ENCODE results near the gene RNF187.

Gene RNF187

GRCh38 chr1:228487336-228488124, at the start of gene RNF187:
Gene RNF187 (plus strand): TSS chr1:228487382.
- H3K4me1 ChIP-seq (ENCODE audit: control insufficient read depth, insufficient read depth, low read length), result peaks cover 30% of the 10 kb centered on the region
- H3K27ac ChIP-seq (ENCODE audit: low read length), result peak within 1 kb of the TSS; percentile 100
- no peaks in the 10 kb centered on the region for H3K27me3 ChIP-seq (ENCODE audit: control insufficient read depth in 1 of 2, insufficient read depth in 2 of 2, low read length in 2 of 2)
- H3K9me3 ChIP-seq (ENCODE audit: control insufficient read depth in 2 of 2, low read length in 2 of 2), result no peaks in the 10 kb centered on the region
- H3K9ac ChIP-seq (ENCODE audit: low read length in 2 of 2), result peak within 1 kb of the TSS; percentile 89 to 96
- H3K4me3 ChIP-seq (ENCODE audit: low read length in 2 of 2), result peak within 1 kb of the TSS; percentile 98 to 100
- peaks cover 11 to 16% of the 10 kb centered on the region in 2 donors for H3K36me3 ChIP-seq (ENCODE audit: control insufficient read depth in 2 of 2, insufficient read depth in 2 of 2, low read length in 2 of 2)

- Histone ChIP-seq H3K9ac (ENCODE audit: low read length in 2 of 2) (no peak overlapping the region), H3K27me3 (ENCODE audit: control insufficient read depth in 1 of 2, insufficient read depth in 2 of 2, low read length in 2 of 2) (peaks cover 6 to 27% of the 10 kb centered on the region in 2 donors), H3K9me3 (ENCODE audit: control insufficient read depth in 2 of 2, low read length in 2 of 2) (no peaks in the 10 kb centered on the region), H3K27ac (ENCODE audit: low read length) (no peak overlapping the region), H3K4me1 (ENCODE audit: control insufficient read depth, insufficient read depth, low read length) (no peaks in the 10 kb centered on the region), H3K36me3 (ENCODE audit: control insufficient read depth in 2 of 2, insufficient read depth in 2 of 2, low read length in 2 of 2) (no peaks in the 10 kb centered on the region), H3K4me3 (ENCODE audit: low read length in 2 of 2) (no peak overlapping the region)
Observed at GRCh38 chr1:228437424-228437962, 49.7 kb upstream of the RNF187 start.

GRCh38 chr1:228438266-228438665, 48.9 kb upstream of the RNF187 start:
- Histone ChIP-seq H3K27me3 (ENCODE audit: control insufficient read depth in 1 of 2, insufficient read depth in 2 of 2, low read length in 2 of 2) (peaks cover 7 to 30% of the 10 kb centered on the region in 2 donors), H3K4me3 (ENCODE audit: low read length in 2 of 2) (no peak overlapping the region), H3K36me3 (ENCODE audit: control insufficient read depth in 2 of 2, insufficient read depth in 2 of 2, low read length in 2 of 2) (no peaks in the 10 kb centered on the region), H3K9ac (ENCODE audit: low read length in 2 of 2) (no peak overlapping the region), H3K27ac (ENCODE audit: low read length) (no peak overlapping the region), H3K9me3 (ENCODE audit: control insufficient read depth in 2 of 2, low read length in 2 of 2) (peaks cover 0 to 1% of the 10 kb centered on the region in 2 donors), H3K4me1 (ENCODE audit: control insufficient read depth, insufficient read depth, low read length) (no peaks in the 10 kb centered on the region)

GRCh38 chr1:228440761-228441500, 46.3 kb upstream of the RNF187 start:
- Histone ChIP-seq H3K9ac (ENCODE audit: low read length in 2 of 2) (no peak overlapping the region), H3K4me3 (ENCODE audit: low read length in 2 of 2) (no peak overlapping the region), H3K4me1 (ENCODE audit: control insufficient read depth, insufficient read depth, low read length) (peaks cover 7% of the 10 kb centered on the region), H3K36me3 (ENCODE audit: control insufficient read depth in 2 of 2, insufficient read depth in 2 of 2, low read length in 2 of 2) (no peaks in the 10 kb centered on the region), H3K9me3 (ENCODE audit: control insufficient read depth in 2 of 2, low read length in 2 of 2) (peaks cover 0 to 3% of the 10 kb centered on the region in 2 donors), H3K27me3 (ENCODE audit: control insufficient read depth in 1 of 2, insufficient read depth in 2 of 2, low read length in 2 of 2) (peaks cover 30 to 37% of the 10 kb centered on the region in 2 donors), H3K27ac (ENCODE audit: low read length) (no peak overlapping the region)

GRCh38 chr1:228443395-228443794, 43.8 kb upstream of the RNF187 start:
- H3K4me1 ChIP-seq (ENCODE audit: control insufficient read depth, insufficient read depth, low read length), result peaks cover 12% of the 10 kb centered on the region
- H3K27ac ChIP-seq (ENCODE audit: low read length), result no peak overlapping the region
- no peak overlapping the region for H3K4me3 ChIP-seq (ENCODE audit: low read length in 2 of 2)
- H3K36me3 ChIP-seq (ENCODE audit: control insufficient read depth in 2 of 2, insufficient read depth in 2 of 2, low read length in 2 of 2), result no peaks in the 10 kb centered on the region
- H3K9me3 ChIP-seq (ENCODE audit: control insufficient read depth in 2 of 2, low read length in 2 of 2), result peaks cover 0 to 3% of the 10 kb centered on the region in 2 donors
- H3K9ac ChIP-seq (ENCODE audit: low read length in 2 of 2), result no peak overlapping the region
- H3K27me3 ChIP-seq (ENCODE audit: control insufficient read depth in 1 of 2, insufficient read depth in 2 of 2, low read length in 2 of 2), result peaks cover 35 to 37% of the 10 kb centered on the region in 2 donors

GRCh38 chr1:228445490-228445842, 41.7 kb upstream of the RNF187 start:
- peaks cover 0 to 3% of the 10 kb centered on the region in 2 donors for H3K9me3 ChIP-seq (ENCODE audit: control insufficient read depth in 2 of 2, low read length in 2 of 2)
- no peak overlapping the region for H3K9ac ChIP-seq (ENCODE audit: low read length in 2 of 2)
- H3K4me1 ChIP-seq (ENCODE audit: control insufficient read depth, insufficient read depth, low read length), result peaks cover 12% of the 10 kb centered on the region
- no peaks in the 10 kb centered on the region for H3K36me3 ChIP-seq (ENCODE audit: control insufficient read depth in 2 of 2, insufficient read depth in 2 of 2, low read length in 2 of 2)
- peaks cover 32 to 35% of the 10 kb centered on the region in 2 donors for H3K27me3 ChIP-seq (ENCODE audit: control insufficient read depth in 1 of 2, insufficient read depth in 2 of 2, low read length in 2 of 2)
- no peak overlapping the region for H3K27ac ChIP-seq (ENCODE audit: low read length)
- H3K4me3 ChIP-seq (ENCODE audit: low read length in 2 of 2), result peak overlapping the region; percentile 55 to 69

GRCh38 chr1:228445843-228446650, 41.1 kb upstream of the RNF187 start:
- H3K36me3 ChIP-seq (ENCODE audit: control insufficient read depth in 2 of 2, insufficient read depth in 2 of 2, low read length in 2 of 2), result no peaks in the 10 kb centered on the region
- H3K27me3 ChIP-seq (ENCODE audit: control insufficient read depth in 1 of 2, insufficient read depth in 2 of 2, low read length in 2 of 2), result peaks cover 29 to 35% of the 10 kb centered on the region in 2 donors
- H3K9me3 ChIP-seq (ENCODE audit: control insufficient read depth in 2 of 2, low read length in 2 of 2), result peaks cover 0 to 3% of the 10 kb centered on the region in 2 donors
- H3K4me1 ChIP-seq (ENCODE audit: control insufficient read depth, insufficient read depth, low read length), result peaks cover 12% of the 10 kb centered on the region
- peak overlapping the region; percentile 55 to 69 for H3K4me3 ChIP-seq (ENCODE audit: low read length in 2 of 2)
- H3K9ac ChIP-seq (ENCODE audit: low read length in 2 of 2), result no peak overlapping the region
- no peak overlapping the region for H3K27ac ChIP-seq (ENCODE audit: low read length)

GRCh38 chr1:228446852-228447251, 40.3 kb upstream of the RNF187 start:
- Histone ChIP-seq H3K4me3 (ENCODE audit: low read length in 2 of 2) (no peak overlapping the region), H3K9ac (ENCODE audit: low read length in 2 of 2) (no peak overlapping the region), H3K36me3 (ENCODE audit: control insufficient read depth in 2 of 2, insufficient read depth in 2 of 2, low read length in 2 of 2) (no peaks in the 10 kb centered on the region), H3K27me3 (ENCODE audit: control insufficient read depth in 1 of 2, insufficient read depth in 2 of 2, low read length in 2 of 2) (peaks cover 24 to 33% of the 10 kb centered on the region in 2 donors), H3K4me1 (ENCODE audit: control insufficient read depth, insufficient read depth, low read length) (peaks cover 12% of the 10 kb centered on the region), H3K27ac (ENCODE audit: low read length) (no peak overlapping the region), H3K9me3 (ENCODE audit: control insufficient read depth in 2 of 2, low read length in 2 of 2) (peaks cover 0 to 3% of the 10 kb centered on the region in 2 donors)

GRCh38 chr1:228448372-228448771, 38.8 kb upstream of the RNF187 start:
- H3K9me3 ChIP-seq (ENCODE audit: control insufficient read depth in 2 of 2, low read length in 2 of 2), result peaks cover 0 to under 1% of the 10 kb centered on the region in 2 donors
- H3K36me3 ChIP-seq (ENCODE audit: control insufficient read depth in 2 of 2, insufficient read depth in 2 of 2, low read length in 2 of 2), result no peaks in the 10 kb centered on the region
- H3K4me3 ChIP-seq (ENCODE audit: low read length in 2 of 2), result no peak overlapping the region
- no peak overlapping the region for H3K9ac ChIP-seq (ENCODE audit: low read length in 2 of 2)
- H3K27me3 ChIP-seq (ENCODE audit: control insufficient read depth in 1 of 2, insufficient read depth in 2 of 2, low read length in 2 of 2), result peaks cover 16 to 31% of the 10 kb centered on the region in 2 donors
- peaks cover 12% of the 10 kb centered on the region for H3K4me1 ChIP-seq (ENCODE audit: control insufficient read depth, insufficient read depth, low read length)
- H3K27ac ChIP-seq (ENCODE audit: low read length), result no peak overlapping the region

GRCh38 chr1:228450200-228450599, 37.0 kb upstream of the RNF187 start:
- peaks cover 11% of the 10 kb centered on the region for H3K4me1 ChIP-seq (ENCODE audit: control insufficient read depth, insufficient read depth, low read length)
- peaks cover 12% of the 10 kb centered on the region in 2 donors for H3K27me3 ChIP-seq (ENCODE audit: control insufficient read depth in 1 of 2, insufficient read depth in 2 of 2, low read length in 2 of 2)
- H3K4me3 ChIP-seq (ENCODE audit: low read length in 2 of 2), result no peak overlapping the region
- H3K9me3 ChIP-seq (ENCODE audit: control insufficient read depth in 2 of 2, low read length in 2 of 2), result no peaks in the 10 kb centered on the region
- H3K9ac ChIP-seq (ENCODE audit: low read length in 2 of 2), result no peak overlapping the region
- no peak overlapping the region for H3K27ac ChIP-seq (ENCODE audit: low read length)
- no peaks in the 10 kb centered on the region for H3K36me3 ChIP-seq (ENCODE audit: control insufficient read depth in 2 of 2, insufficient read depth in 2 of 2, low read length in 2 of 2)

Data from stomach smooth muscle (tissue), 2 donors.